SK-N-SH (cell line): ENCODE measurements around the gene DHCR24.

ENCODE experiments used
- RAD21 ChIP-seq: IDR thresholded peaks from 2 replicates; pipeline ENCODE4 v1.6.1; 2012; ENCODE audit warnings: mild to moderate bottlenecking, low read length
- TF ChIP-seq, protein P1 (sequence below): IDR thresholded peaks from 2 replicates; pipeline ENCODE4 v1.4.0; 2012; ENCODE audit warnings: low read depth

- TF ChIP-seq, protein P1, sequence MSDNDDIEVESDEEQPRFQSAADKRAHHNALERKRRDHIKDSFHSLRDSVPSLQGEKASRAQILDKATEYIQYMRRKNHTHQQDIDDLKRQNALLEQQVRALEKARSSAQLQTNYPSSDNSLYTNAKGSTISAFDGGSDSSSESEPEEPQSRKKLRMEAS, result no peak
- no peak for TF ChIP-seq RAD21
Observed at GRCh38 chr1:54815086-54815876, 71.7 kb downstream of the DHCR24 start.
